H1 (cell line): ENCODE measurements around the gene GALNT7. TPM values are rescaled to one million over a fixed set of nuclear protein-coding genes. Genes with fewer than 3 reads are reported as not detected.

Source experiments
- CTCF ChIA-PET: fragments of 300-600 bp; sonication (Branson Sonifier 250); formaldehyde crosslinking; loops from one replicate; lab custom pipeline; 2021; ENCODE audit not compliant: partially characterized antibody; lab: Charles Lee
- POLR2A ChIA-PET: fragments of 300-600 bp; sonication (Branson Sonifier 250); formaldehyde crosslinking; loops from one replicate; lab custom pipeline; 2021; ENCODE audit warnings: inconsistent platforms; ENCODE audit not compliant: partially characterized antibody; lab: Charles Lee
- DNase-seq, 2 experiments: peaks; one replicate each; pipeline versions ENCODE4 v3.0.0 to v3.0.0-alpha.2; 2010 to 2022; ENCODE audit warnings: low spot score in 2 of 2, low read depth in 1 of 2, mixed read lengths in 1 of 2
- FAIRE-seq: peaks from 2 replicates; lab custom pipeline; 2011; peaks lifted over from hg19 to GRCh38; lab: Jason Lieb, UNC
- H2AFZ ChIP-seq: 2 replicates; pipeline ENCODE4 v1.8.1; 2012; ENCODE audit warnings: low read length, inconsistent platforms
- H2AK5ac ChIP-seq: 2 replicates; pipeline ENCODE4 v1.6.1; 2013; ENCODE audit warnings: low read depth, low read length
- H2BK120ac ChIP-seq: replicated peaks from 2 replicates; pipeline ENCODE3; 2013; ENCODE audit warnings: low read depth, low read length, inconsistent platforms
- H2BK12ac ChIP-seq: 2 replicates; pipeline ENCODE4 v1.6.1; 2013; ENCODE audit warnings: low read depth, low read length
- H2BK15ac ChIP-seq: 2 replicates; pipeline ENCODE4 v1.6.1; 2013; ENCODE audit warnings: low read length
- H2BK20ac ChIP-seq: 2 replicates; pipeline ENCODE4 v1.6.1; 2013; ENCODE audit warnings: low read length
- H2BK5ac ChIP-seq: 2 replicates; pipeline ENCODE4 v1.6.1; 2013; ENCODE audit warnings: low read depth, low read length
- H3K14ac ChIP-seq: 2 replicates; pipeline ENCODE4 v1.6.1; 2013; ENCODE audit warnings: inconsistent platforms; ENCODE audit not compliant: insufficient read length
- H3K18ac ChIP-seq: 2 replicates; pipeline ENCODE4 v1.6.1; 2013; ENCODE audit warnings: low read length; ENCODE audit errors: extremely low read depth
- H3K23ac ChIP-seq: 2 replicates; pipeline ENCODE4 v1.6.1; 2013; ENCODE audit warnings: inconsistent platforms; ENCODE audit not compliant: insufficient read length
- H3K23me2 ChIP-seq: 2 replicates; pipeline ENCODE4 v1.6.1; 2013; ENCODE audit warnings: low read depth, low read length
- H3K27ac ChIP-seq: 2 replicates; pipeline ENCODE4 v1.6.1; 2011; ENCODE audit warnings: low read depth, low read length, inconsistent platforms
- H3K27me3 ChIP-seq, 4 experiments: replicated peaks in 1 of 4; 1 replicate in 1 of 4; 2 replicates in 3 of 4; pipeline versions ENCODE4 v1.6.1 to v1.8.1; 2011 to 2013; ENCODE audit warnings: low read length in 3 of 4, mild to moderate bottlenecking in 3 of 4, inconsistent platforms in 2 of 4, mixed read lengths in 2 of 4, moderate library complexity in 1 of 4; ENCODE audit not compliant: control insufficient read depth in 3 of 4, insufficient read depth in 3 of 4; ENCODE audit errors: extremely low read depth in 1 of 4
- H3K36me3 ChIP-seq, 4 experiments: 2 replicates each; pipeline versions ENCODE4 v1.6.1 to v1.8.1; 2011 to 2013; ENCODE audit warnings: mild to moderate bottlenecking in 4 of 4, low read length in 3 of 4, moderate library complexity in 2 of 4, control low read depth in 1 of 4, inconsistent platforms in 1 of 4; ENCODE audit not compliant: insufficient read depth in 4 of 4, control insufficient read depth in 2 of 4
- H3K4ac ChIP-seq: replicated peaks from 2 replicates; pipeline ENCODE3; 2013; ENCODE audit warnings: low read length, low read depth, mixed read lengths, inconsistent platforms; ENCODE audit not compliant: insufficient read length
- H3K4me1 ChIP-seq, 4 experiments: replicated peaks in 1 of 4; 1 replicate in 1 of 4; 2 replicates in 3 of 4; pipeline versions ENCODE4 v1.6.1 to v1.8.1; 2011 to 2013; ENCODE audit warnings: low read length in 3 of 4, inconsistent platforms in 2 of 4, mixed read lengths in 1 of 4; ENCODE audit not compliant: insufficient read depth in 4 of 4, control insufficient read depth in 3 of 4
- H3K4me2 ChIP-seq, 2 experiments: 2 replicates each; pipeline versions ENCODE4 v1.6.1 to v1.8.1; 2011 to 2013; ENCODE audit warnings: low read depth in 2 of 2, low read length in 2 of 2, control low read depth in 1 of 2, inconsistent platforms in 1 of 2, mild to moderate bottlenecking in 1 of 2; ENCODE audit not compliant: insufficient read depth in 1 of 2
- H3K4me3 ChIP-seq, 4 experiments: fragments of 200-600, 300-600 bp in 1 of 4; sonication (generic), shearing (Covaris generic), sonication (Bioruptor Twin) in 1 of 4; 2 replicates each; pipeline versions ENCODE4 v1.5.1 to v1.8.1; 2011 to 2016; ENCODE audit warnings: low read length in 4 of 4, low read depth in 3 of 4, control low read depth in 2 of 4, inconsistent platforms in 2 of 4, mild to moderate bottlenecking in 2 of 4, mixed read lengths in 1 of 4, moderate library complexity in 1 of 4; ENCODE audit not compliant: insufficient read depth in 2 of 4; ENCODE audit errors: extremely low read depth in 1 of 4
- H3K56ac ChIP-seq: replicated peaks from 2 replicates; pipeline ENCODE3; 2013; ENCODE audit warnings: low read depth, mild to moderate bottlenecking, mixed read lengths, low read length, inconsistent platforms; ENCODE audit not compliant: insufficient read length
- H3K79me1 ChIP-seq: 2 replicates; pipeline ENCODE4 v1.6.1; 2013; ENCODE audit warnings: low read depth, low read length, control low read depth
- H3K79me2 ChIP-seq, 2 experiments: 2 replicates each; pipeline versions ENCODE4 v1.6.1 to v1.8.1; 2012 to 2013; ENCODE audit warnings: low read length in 2 of 2, mild to moderate bottlenecking in 2 of 2, inconsistent platforms in 1 of 2; ENCODE audit not compliant: insufficient read depth in 2 of 2, control insufficient read depth in 1 of 2
- H3K9ac ChIP-seq, 4 experiments: replicated peaks in 1 of 4; 1 replicate in 1 of 4; 2 replicates in 3 of 4; pipeline versions ENCODE4 v1.6.1 to v1.8.1; 2011 to 2013; ENCODE audit warnings: low read depth in 3 of 4, low read length in 3 of 4, control low read depth in 2 of 4, mild to moderate bottlenecking in 2 of 4, moderate library complexity in 2 of 4, inconsistent platforms in 1 of 4; ENCODE audit errors: extremely low read depth in 1 of 4
- H3K9me3 ChIP-seq, 2 experiments: 2 replicates each; pipeline versions ENCODE4 v1.6.1 to v1.8.1; 2012 to 2013; ENCODE audit warnings: mild to moderate bottlenecking in 2 of 2, moderate library complexity in 2 of 2, control low read depth in 1 of 2, inconsistent platforms in 1 of 2, low read depth in 1 of 2, low read length in 1 of 2, mixed read lengths in 1 of 2; ENCODE audit not compliant: insufficient read depth in 2 of 2
- H4K20me1 ChIP-seq, 2 experiments: replicated peaks in 1 of 2; 2 replicates each; pipeline versions ENCODE3 to v1.8.1; 2011 to 2013; ENCODE audit warnings: inconsistent platforms in 2 of 2, low read length in 2 of 2, mild to moderate bottlenecking in 1 of 2; ENCODE audit not compliant: insufficient read depth in 2 of 2, control insufficient read depth in 1 of 2
- H4K5ac ChIP-seq: 2 replicates; pipeline ENCODE4 v1.6.1; 2013; ENCODE audit warnings: low read length, low read depth, mixed read lengths, inconsistent platforms; ENCODE audit not compliant: insufficient read length
- H4K8ac ChIP-seq: 2 replicates; pipeline ENCODE4 v1.8.0; 2013; ENCODE audit warnings: mild to moderate bottlenecking, moderate library complexity, low read length, inconsistent platforms; ENCODE audit not compliant: insufficient read depth; ENCODE audit errors: extremely low read depth
- H4K91ac ChIP-seq: replicated peaks from 2 replicates; pipeline ENCODE3; 2013; ENCODE audit warnings: low read length, mixed read lengths, inconsistent platforms; ENCODE audit not compliant: insufficient read length
- ATF2 ChIP-seq: IDR thresholded peaks from 2 replicates; pipeline ENCODE4 v1.6.1; 2012; ENCODE audit warnings: low read length, inconsistent platforms
- CEBPB ChIP-seq: IDR thresholded peaks from 2 replicates; pipeline ENCODE4 v1.6.1; 2012; ENCODE audit warnings: low read depth, low read length
- JUND ChIP-seq: IDR thresholded peaks from 2 replicates; pipeline ENCODE4 v1.6.1; 2011; ENCODE audit warnings: mild to moderate bottlenecking, improper control_type of control experiment, low read length
- KDM1A ChIP-seq: fragments of 200-600, 300-600 bp; sonication (generic); IDR thresholded peaks from 2 replicates; pipeline ENCODE4 v1.7.1; 2016; ENCODE audit warnings: mild to moderate bottlenecking, low read length, borderline replicate concordance
- SUZ12 ChIP-seq: fragments of 200-600 bp; sonication (generic); IDR thresholded peaks from 2 replicates; pipeline ENCODE4 v1.6.1; 2012; ENCODE audit warnings: mild to moderate bottlenecking, inconsistent platforms, low read length, moderate library complexity, mixed read lengths
- TAF7 ChIP-seq: optimal IDR thresholded peaks from 2 replicates; pipeline ENCODE3; 2011; ENCODE audit warnings: low read depth, mild to moderate bottlenecking, inconsistent platforms, low read length, moderate library complexity, borderline replicate concordance
- WGBS, 2 experiments: shearing (Covaris generic) in 1 of 2; methylation state at CpG; one replicate each; pipeline versions ENCODE4 v1.1.6 to v1.1.7; 2013 to 2015; ENCODE audit warnings: low lambda C conversion rate in 2 of 2, mixed read lengths in 2 of 2, inconsistent platforms in 1 of 2, low coverage in 1 of 2, missing lambda C conversion rate in 1 of 2; ENCODE audit not compliant: insufficient replicate concordance in 2 of 2, insufficient coverage in 1 of 2, insufficient read length in 1 of 2; ENCODE audit errors: extremely low coverage in 1 of 2, missing lambda C conversion rate in 1 of 2; 5-methylcytosine and 5-hydroxymethylcytosine counted together
- polyA plus RNA-seq, 7 experiments: library from polyadenylated mRNA; depleted of rRNA in 3 of 7; stranded (reverse) in 5 of 7; unstranded in 2 of 7; fragments of >200 nt in 5 of 7; fragments of 200-250 nt in 2 of 7; gene quantifications; 1 replicate in 5 of 7; 2 replicates in 1 of 7; 4 replicates in 1 of 7; pipeline versions ENCODE4 v1.2.1 to v1.2.3, GENCODE V29; 2011 to 2013; ENCODE audit warnings: missing spikeins in 2 of 7, mixed read lengths in 2 of 7
- total RNA-seq: library from RNA; stranded (reverse); fragmentation: NEBNext Ultra II Directional; extraction: Animal tissue kit (Norgen Biotek cat#: 25700); gene quantifications from 2 replicates; pipeline ENCODE4 v1.2.1, GENCODE V29; 2021

Gene GALNT7
- total and polyA plus RNA-seq, 2 of the 8 experiments (the other 6 are each of a cell fraction or from before 2014, with no cell fraction given), result 22.4 to 85.5 TPM

- Histone ChIP-seq H4K8ac (no peak overlapping the region), H4K91ac (no peak overlapping the region), H2BK120ac (no peak overlapping the region), H2AK5ac (no peak overlapping the region), H3K4ac (no peak overlapping the region), H3K36me3 (peaks cover 0 to 55% (median 14%) of the 10 kb centered on the region in 4 experiments; a peak in 5 of 8 replicates), H3K27ac (no peak overlapping the region), H2BK5ac (no peak overlapping the region), H3K23ac (no peak overlapping the region), H3K79me2 (no peaks in the 10 kb centered on the region), H2BK20ac (no peak overlapping the region), H3K23me2 (no peaks in the 10 kb centered on the region), H3K79me1 (no peaks in the 10 kb centered on the region), H2BK12ac (no peak overlapping the region), H4K20me1 (no peaks in the 10 kb centered on the region), H3K56ac (no peak overlapping the region), H3K4me2 (peak overlapping the region in 1 of 2 experiments; percentile 51; a peak in 2 of 4 replicates), H3K9me3 (no peaks in the 10 kb centered on the region), H3K4me3 (peak overlapping the region in 1 of 4 experiments; percentile 29; a peak in 1 of 8 replicates), H3K18ac (no peak overlapping the region), H3K4me1 (peaks cover 0 to 4% (median 3%) of the 10 kb centered on the region in 4 experiments; a peak in 4 of 7 replicates), H3K14ac (no peak overlapping the region), H4K5ac (peak overlapping the region; percentile 74), H3K27me3 (no peaks in the 10 kb centered on the region), H2AFZ (no peak overlapping the region), H2BK15ac (no peak overlapping the region), H3K9ac (no peak overlapping the region)
- DNase-seq (no peak), FAIRE-seq (no peak)
- TF ChIP-seq TAF7, result no peak
- no peak for TF ChIP-seq CEBPB
- no peak for TF ChIP-seq KDM1A
- TF ChIP-seq ATF2, result no peak
- TF ChIP-seq SUZ12, result no peak
- TF ChIP-seq JUND, result peak; percentile 72
- CTCF ChIA-PET, result interaction anchor here (0.6 to 4.9 kb wide), 21 partner anchors 10 to 740 kb away, joined by 3 to 38 read pairs (median 3); partner anchors contain the start of gene HMGB2
- POLR2A ChIA-PET, result interaction anchor here (1.4 to 11.3 kb wide), 2 partner anchors 11 to 16 kb away, joined by 3 to 91 read pairs; partner anchors contain the start of gene HMGB2
- WGBS, 2 experiments, result 37% methylated on average over 3 of the region's 3 CpGs; no CpG with 5 or more reads in 1 of the 2 experiments
Measured at GRCh38 chr4:173318648-173319211, 150.1 kb downstream of the GALNT7 start.
